HG02588 (cell line): ENCODE results near the gene BABAM2.
"Not testable (repeated sequence)": the region's sequence is repeated elsewhere in the genome, so short reads cannot be mapped to it uniquely, and the experiment has no call there.

ENCODE experiments used
- ATAC-seq: cut with Tn5 transposase; IDR thresholded peaks from one replicate; pipeline ENCODE4 v1.9.1; 2021; ENCODE audit warnings: mild to moderate bottlenecking, moderate library complexity; ENCODE audit not compliant: unreplicated experiment

BABAM2 gene

DNA sequence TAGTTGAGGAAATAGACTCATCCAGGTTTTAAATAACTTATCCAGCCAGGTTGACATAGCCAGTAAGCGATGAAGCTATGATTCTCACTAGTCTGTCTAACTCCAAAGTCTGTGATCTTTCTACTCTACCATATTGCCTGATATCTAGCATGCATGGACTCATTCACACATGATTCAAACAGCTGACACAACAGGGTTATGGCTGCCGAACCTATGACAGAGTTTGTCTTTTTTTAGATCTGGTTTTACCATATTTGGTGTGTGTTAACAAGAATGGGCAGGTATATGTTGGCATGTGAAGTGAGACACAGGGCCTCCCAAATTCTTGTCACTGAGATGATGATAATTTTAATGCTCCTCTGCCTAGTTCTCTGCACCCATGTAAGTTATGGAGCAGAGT, 210.6 kb downstream of the BABAM2 start:
- no peak for ATAC-seq

DNA sequence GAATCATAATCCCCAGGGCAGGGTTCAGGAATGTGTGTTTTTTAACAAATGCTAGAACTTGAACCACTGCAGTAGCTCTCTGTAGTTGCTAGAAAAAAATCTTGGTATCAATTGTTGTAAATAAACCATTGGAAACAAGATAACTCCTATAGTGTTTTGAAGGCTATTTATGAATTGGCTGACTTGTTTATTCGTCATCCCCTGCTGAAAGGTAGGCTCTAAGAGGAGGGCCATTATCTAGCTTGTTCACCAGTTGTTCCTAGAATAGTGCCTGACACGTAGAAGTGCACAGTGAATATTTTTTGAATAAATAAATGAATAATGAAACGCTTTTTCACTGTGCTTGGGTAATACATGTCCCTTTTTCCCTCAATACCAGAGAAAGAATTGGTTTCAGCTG, 211.4 kb downstream of the BABAM2 start:
- ATAC-seq: no peak

- ATAC-seq: no peak
These were observed 211.9 kb downstream of the BABAM2 start for GRCh38 chr2:28102455-28102874.

GRCh38 chr2:28103611-28104010, 213.1 kb downstream of the BABAM2 start:
- ATAC-seq: no peak

DNA sequence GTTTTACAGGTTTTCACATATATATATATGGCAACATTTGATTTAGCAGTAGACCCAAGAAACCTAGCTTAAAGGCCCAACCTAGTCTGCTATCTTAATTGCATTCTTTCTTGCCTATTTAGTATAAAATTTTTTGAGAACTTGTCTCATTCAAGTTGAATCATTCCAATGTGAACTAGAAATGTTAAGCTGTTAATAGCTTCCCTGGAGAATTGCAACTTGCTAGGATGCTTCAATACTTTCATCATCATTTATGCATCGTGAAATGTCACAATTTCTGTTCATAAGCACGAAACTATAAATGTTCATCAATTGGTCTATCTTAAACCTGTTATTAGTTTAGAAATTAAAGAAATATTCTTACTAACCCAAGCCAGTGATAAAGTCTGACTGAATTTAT, 217.6 kb downstream of the BABAM2 start:
- ATAC-seq: no peak

DNA sequence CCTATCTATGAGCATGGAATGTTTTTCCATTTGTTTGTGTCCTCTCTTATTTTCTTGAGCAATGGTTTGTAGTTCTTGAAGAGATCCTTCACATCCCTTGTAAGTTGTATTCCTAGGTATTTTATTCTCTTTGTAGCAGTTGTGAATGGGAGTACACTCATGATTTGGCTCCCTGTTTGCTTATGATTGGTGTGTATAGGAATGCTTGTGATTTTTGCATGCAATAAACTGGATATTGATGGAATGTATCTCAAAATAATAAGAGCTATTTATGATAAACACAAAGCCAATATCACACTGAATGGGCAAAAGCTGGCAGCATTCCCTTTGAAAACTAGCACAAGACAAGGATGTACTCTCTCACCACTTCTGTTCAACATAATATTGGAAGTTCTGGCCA, 223.2 kb downstream of the BABAM2 start:
- not testable (repeated sequence) for ATAC-seq

GRCh38 chr2:28117104-28117596, 226.6 kb downstream of the BABAM2 start:
- no peak for ATAC-seq

DNA sequence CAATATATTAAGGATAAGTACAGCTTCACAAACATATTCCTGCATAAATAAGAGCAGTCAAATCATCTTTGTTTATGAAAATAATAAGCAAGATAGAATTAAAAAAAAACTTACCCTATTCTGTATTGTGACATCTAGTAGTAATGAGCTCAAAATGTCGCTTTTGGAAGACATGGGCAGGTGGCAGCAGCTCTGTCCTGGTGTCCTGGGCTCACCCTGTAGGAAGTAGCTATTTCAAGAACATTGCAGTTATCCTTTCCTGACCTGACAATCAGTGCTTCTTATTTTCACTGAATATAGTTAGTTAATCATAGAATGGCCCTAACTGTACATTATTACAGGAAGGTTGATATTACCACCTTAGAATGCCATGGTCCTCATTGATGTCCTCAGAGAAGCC, 229.1 kb downstream of the BABAM2 start:
- ATAC-seq: no peak

GRCh38 chr2:28128281-28128950, 237.9 kb downstream of the BABAM2 start:
- ATAC-seq: no peak

- no peak for ATAC-seq
These were observed 239.6 kb downstream of the BABAM2 start for GRCh38 chr2:28129955-28130695.

DNA sequence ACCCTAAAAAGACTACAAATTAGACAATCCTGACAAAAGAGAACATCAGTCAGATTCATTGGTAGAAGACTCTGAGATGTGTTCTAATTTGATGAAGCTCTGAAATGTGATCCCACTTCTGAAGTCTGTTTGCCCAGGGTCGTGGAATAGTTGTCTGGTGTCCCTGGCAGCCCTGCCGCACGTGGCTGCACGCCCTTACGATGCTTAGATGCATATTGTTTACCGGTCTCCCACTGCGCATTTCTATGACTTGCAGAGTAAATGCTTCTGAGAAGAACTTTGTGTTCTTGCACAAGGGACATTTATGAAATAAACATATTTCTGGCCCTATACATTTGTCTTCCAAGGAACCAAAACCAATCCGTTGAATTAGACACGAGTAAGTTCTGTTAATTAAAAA, 243.2 kb downstream of the BABAM2 start:
- ATAC-seq: no peak

DNA sequence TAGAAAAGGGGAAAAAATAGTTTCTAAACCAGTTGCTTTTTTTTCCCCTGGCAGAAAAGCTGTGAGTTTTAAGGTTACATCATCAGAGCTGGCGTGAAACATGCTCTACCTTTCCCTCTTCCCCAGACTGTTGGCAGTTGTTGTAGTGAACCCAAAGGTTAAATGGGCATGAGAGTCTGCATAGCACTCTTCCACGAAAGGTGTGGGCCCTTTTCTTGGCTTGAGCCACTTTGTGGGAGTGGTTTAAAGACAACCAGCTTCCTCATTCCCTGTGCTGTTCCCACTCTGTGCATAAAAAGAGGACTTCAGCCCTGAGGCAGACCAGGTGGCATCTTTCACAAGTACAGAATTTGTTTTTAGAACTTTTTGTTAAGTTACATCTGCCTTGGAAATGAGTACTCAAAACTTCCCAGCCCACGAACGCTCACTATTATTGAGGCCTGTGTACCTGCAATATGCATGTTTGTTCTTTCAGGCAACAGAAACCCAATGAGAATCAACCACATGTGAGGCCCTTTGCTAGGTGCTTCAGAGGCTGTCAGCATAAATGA, 243.8 kb downstream of the BABAM2 start:
- no peak for ATAC-seq

- ATAC-seq: no peak
These were observed 244.3 kb downstream of the BABAM2 start for GRCh38 chr2:28134857-28135256.

- no peak for ATAC-seq
These were observed 244.8 kb downstream of the BABAM2 start for GRCh38 chr2:28135324-28135723.

- ATAC-seq: no peak
These were observed 245.3 kb downstream of the BABAM2 start for GRCh38 chr2:28135799-28136198.

- ATAC-seq: no peak
These were observed 246.0 kb downstream of the BABAM2 start for GRCh38 chr2:28136556-28136955.

DNA sequence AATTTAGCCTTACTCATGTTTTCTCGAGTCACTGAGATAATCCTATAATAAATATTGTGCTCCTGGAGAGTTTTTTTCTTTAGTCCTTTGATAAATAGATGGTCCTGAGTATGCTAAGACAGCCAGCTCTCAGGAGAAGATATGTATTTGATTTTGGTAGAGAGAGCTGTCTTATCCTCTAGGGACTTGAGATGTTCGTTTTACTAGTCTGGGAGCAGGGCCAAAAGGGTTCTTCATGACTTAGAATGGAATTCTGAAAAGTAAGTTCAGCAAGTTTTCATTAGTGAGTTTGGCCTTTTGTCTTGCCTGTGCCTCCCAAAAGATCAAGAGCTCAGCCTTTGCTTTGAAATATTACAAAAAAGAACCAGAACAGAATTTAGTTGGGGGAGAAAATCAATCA, 246.7 kb downstream of the BABAM2 start:
- ATAC-seq: no peak

DNA sequence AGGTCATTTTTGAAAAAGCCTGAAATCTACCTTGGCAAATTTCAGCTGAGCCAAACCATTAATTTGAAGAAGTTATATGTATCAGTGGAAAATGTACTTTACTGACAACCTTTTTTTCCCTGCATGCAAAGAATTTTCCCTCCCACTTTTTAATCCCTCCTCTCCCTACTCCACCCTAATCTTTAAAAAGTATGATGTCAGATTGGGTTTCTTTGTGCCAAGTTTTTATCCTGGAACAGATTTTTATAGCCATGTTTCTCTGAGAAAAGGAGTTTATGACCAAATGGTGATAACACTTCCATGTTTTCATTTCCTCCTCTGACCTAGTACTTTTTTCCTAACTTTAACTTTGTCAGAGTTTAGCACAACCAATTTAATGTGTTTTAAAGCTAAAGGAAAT, 251.9 kb downstream of the BABAM2 start:
- ATAC-seq: no peak

GRCh38 chr2:28148000-28148399, 257.5 kb downstream of the BABAM2 start:
- no peak for ATAC-seq

GRCh38 chr2:28148566-28148965, 258.0 kb downstream of the BABAM2 start:
- ATAC-seq: no peak

DNA sequence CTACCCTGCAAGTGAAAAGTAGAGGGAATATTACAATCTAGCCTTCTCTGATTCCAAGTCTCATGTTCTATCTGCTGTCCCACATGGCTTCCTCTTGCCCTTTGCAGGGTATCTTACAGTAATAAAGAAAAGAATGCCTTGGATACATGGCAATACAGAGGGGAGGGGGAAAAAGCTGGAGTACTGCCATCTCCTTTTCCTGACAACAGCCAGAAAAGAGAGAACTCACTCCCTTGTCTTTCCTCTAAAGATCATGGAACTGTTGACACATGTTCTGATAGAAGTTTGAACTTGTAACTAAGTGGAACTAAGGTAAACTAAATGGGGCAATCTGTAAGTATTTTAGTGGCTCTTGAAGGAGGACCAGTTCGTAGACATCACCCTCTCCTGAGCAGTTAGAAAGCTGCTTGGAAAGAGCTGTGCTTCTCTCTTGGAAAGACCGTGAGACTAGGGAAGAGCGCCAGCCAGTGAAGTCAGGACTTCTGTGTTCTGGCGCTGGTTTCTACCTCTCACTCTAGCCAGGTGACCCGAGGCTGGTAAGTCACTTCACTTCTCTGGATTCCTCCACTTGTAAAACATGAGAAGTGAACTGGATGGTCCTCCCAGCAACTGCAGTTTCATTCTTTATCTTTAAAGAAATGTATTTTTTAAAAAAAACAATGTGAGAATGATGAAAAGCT, 259.8 kb downstream of the BABAM2 start:
- ATAC-seq: no peak

- ATAC-seq: no peak
These were observed 260.5 kb downstream of the BABAM2 start for GRCh38 chr2:28150994-28151393.
